Measurements from ENCODE around the gene CROCC.
"Not testable (repeated sequence)": the region's sequence is repeated elsewhere in the genome, so short reads cannot be mapped to it uniquely, and the experiment has no call there.

CROCC gene

GRCh38 chr1:16896316-16897055 is 25.2 kb upstream of the CROCC start:
- not testable (repeated sequence) for DNase-seq (ENCODE audit: insufficient read length, low spot score)
- peak; percentile 63 for FAIRE-seq

DNA sequence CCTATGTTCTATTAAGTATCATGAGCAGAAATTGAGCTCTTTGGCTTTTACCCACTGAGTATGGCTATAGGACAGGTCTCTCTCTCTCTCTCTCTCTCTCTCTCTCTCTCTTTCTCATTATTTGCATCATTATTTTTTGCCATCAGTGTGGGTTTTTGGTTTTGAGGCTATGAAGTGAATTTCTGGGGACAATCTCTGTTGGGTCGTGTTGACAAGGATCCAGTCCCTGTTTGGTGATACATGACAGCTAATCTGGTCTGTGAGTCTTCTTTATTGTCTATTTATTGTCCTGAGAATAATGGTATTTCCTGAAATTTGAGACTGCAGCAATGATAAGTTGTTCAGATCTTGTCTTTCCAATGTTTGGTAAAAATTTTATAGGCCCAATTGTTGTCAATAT is 24.1 kb upstream of the CROCC start:
- not testable (repeated sequence) for FAIRE-seq; DNase-seq (ENCODE audit: insufficient read length, low spot score)

GRCh38 chr1:16898298-16898697 is 23.4 kb upstream of the CROCC start:
- not testable (repeated sequence) for DNase-seq (ENCODE audit: insufficient read length, low spot score); FAIRE-seq

- not testable (repeated sequence) for DNase-seq (ENCODE audit: insufficient read length, low spot score); FAIRE-seq
Observed at GRCh38 chr1:16899020-16899419, 22.7 kb upstream of the CROCC start.

DNA sequence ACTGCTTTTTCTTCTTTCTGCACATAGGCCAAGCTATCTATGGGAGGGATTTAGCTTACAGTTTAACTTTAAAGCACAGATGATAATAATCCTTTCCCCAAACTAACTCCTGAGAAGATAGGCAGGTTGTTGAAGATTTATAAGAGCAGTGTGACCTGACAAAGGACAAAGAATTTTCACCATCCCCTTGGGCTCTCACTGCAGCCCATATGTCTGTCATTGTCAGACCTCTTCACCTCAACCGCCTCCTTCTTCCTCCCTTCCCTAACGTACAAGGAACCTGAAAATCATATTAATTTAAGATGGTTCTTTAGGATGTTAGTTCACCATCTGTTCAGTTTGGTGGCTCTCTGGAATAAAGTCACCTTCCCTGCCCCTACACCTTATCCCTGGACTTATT is 21.0 kb upstream of the CROCC start:
- FAIRE-seq (no peak), DNase-seq (ENCODE audit: insufficient read length, low spot score) (no peak)

DNA sequence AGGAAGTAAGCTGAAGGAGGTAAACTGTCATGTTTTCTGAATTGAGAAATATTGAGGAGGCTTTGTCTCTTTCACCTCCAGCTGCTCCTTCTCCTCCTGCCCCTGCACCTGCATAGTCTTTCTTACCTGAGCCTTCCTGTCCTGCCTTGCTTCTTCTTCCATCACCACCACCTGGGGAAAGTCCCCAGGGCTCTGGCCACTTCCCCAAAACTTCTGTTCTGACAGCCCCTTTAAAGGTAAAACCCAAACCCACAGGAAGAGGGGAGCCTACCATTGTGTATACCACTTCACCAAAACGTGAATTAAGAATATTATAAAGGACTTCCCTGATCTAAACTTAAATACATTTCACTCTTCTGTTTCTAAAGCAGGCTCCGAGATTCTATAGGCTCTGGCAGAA is 20.4 kb upstream of the CROCC start:
- FAIRE-seq; DNase-seq (ENCODE audit: insufficient read length, low spot score): not testable (repeated sequence)

DNA sequence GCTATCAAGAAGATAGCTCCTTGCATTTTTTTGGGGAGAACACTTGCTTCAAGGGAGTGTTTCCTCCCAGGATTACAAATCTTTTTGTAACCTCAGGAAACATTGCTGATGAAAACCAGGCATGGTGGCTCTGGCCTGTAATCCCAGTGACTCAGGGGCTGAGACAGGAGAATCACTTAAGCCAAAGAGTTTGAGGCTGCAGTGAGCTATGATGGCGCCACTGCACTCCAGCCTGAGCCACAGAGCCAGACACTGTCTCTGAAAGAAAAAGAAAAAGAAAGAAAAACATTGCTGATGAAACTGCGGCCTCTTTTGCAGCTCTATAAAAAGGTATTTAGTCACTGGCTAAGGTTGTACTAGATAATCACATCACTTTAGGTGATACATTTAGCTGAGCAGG is 18.7 kb upstream of the CROCC start:
- no peak for DNase-seq (ENCODE audit: insufficient read length, low spot score)
- no peak for FAIRE-seq

- FAIRE-seq: peak; percentile 39
- no peak for DNase-seq (ENCODE audit: insufficient read length, low spot score)
Observed at GRCh38 chr1:16903458-16903796, 18.3 kb upstream of the CROCC start.

DNA sequence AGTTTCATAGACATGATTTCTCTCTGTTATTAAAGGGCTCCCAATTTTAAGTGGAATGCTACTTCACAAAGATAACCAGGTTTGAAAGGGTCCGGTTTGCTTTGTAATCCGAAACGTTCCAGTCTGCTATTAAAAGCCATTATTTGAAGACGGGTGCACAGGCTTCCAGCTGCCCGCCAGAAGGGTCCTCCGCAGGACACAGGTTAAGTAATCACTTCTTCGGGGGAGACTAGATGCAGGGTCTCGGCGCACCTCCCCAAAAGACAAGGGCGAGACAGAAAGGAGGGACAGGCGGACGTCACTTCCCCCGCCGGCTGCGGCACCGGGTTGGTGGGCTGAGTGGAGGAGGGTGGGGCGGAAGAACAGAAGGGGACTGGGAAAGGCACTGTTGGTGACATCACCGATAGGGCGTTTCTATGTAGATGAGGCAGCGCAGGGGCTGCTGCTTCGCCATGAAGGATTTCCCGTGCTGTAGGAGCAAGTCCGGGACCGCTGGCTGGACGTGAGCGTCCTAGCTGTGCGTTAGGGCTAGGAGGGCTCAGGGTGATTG is 17.1 kb upstream of the CROCC start:
- peak; percentile 100 for FAIRE-seq

DNA sequence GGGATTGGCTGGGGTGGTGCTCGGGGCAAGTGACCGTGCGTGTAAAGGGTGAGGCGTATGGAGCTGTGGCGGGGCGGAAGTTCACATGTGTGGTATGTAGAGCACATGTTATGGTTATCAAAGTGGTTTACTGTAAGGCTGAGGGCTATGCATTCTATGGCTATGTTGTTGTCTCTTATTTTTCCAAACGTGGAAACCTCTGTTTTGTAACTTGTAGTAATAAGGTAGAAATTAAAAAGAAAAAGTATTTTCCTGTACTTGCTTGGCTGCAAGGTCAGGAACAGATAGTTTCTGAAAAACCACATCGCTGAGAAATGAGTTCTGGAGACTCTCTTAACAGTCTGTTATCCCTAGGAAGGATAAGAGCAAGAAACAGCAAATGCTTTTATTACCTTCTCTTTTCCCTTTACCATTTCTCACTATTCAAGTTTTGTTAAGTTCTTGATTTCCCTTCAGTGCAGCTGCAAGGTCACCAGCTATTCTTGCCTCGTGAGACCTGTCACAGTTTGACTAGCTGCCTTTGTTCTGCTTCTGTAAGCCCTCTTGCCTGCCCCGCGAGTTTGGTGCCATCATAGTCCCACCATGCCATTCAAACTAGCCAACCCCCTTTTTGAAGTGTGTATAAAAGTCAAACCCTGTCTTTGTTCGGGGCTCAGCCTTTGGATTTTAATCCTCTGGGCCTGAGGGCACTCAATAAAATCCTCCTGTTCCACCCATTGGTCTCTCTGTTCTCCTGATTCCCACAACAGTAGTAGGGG is 16.4 kb upstream of the CROCC start:
- FAIRE-seq (no peak), DNase-seq (ENCODE audit: insufficient read length, low spot score) (peak; percentile 72)

More for the DNA sequence above, 17.1 kb upstream of the CROCC start:
- peak; percentile 88 for DNase-seq (ENCODE audit: insufficient read length, low spot score)

DNA sequence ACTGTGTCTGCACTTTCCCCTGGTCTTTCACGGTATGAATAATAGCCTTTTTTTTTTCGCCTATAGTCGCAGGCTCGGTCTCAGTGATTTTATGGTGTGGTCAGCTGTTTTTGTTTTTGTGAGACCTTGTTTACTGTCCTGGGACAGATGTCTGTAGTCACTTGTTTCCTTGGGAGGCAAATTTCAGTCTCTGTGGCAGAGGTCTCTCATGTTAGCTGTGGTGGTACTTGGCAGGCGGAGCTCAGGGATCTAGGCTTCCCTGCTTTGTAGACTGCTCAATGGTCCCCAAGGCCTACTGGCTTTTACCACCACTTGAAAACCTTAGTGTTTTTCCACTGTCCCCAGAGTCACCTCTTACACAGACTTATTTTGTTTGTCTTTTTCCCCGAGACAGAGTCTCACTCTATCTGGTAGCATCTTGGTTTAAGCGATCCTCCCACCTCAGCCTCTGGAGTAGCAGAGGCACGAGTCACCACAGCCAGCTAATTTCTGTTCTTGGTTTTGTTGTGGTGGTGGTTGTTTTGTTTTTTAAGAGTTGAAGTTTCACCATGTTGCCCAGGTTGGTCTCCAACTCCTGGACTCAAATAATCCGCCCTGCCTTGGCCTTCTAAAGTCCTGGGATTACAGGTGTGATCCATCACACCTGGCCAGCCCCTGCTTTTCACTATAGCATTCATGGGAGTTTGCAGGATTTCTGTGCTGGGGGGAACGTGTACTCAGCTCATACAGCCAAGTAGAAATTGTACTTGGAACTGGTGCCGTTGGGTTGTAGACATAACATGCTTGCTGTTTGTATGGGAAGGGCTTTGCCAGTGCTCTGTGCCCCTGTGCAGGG is 15.6 kb upstream of the CROCC start:
- no peak for FAIRE-seq
- DNase-seq (ENCODE audit: insufficient read length, low spot score): no peak

DNA sequence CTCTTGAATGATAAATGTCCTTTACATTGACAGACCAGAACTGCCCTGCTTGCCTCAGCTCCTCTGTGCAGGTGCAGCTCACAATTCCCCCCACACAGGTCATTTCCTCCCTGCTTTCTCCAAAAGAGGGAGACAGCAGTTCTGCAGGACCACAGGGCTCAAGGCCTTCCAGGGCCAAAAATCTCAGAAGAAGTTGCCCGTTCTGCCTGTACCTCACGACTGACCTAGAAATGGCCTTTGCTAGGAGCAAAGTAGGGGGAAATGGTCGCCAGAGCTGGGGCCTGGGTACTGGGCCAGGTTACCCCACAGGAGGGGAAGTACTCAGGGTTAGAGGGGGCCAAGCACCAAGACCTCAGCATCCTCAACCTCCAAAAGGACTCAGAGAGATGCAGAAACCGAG is 14.9 kb upstream of the CROCC start:
- DNase-seq (ENCODE audit: insufficient read length, low spot score) (no peak), FAIRE-seq (no peak)

DNA sequence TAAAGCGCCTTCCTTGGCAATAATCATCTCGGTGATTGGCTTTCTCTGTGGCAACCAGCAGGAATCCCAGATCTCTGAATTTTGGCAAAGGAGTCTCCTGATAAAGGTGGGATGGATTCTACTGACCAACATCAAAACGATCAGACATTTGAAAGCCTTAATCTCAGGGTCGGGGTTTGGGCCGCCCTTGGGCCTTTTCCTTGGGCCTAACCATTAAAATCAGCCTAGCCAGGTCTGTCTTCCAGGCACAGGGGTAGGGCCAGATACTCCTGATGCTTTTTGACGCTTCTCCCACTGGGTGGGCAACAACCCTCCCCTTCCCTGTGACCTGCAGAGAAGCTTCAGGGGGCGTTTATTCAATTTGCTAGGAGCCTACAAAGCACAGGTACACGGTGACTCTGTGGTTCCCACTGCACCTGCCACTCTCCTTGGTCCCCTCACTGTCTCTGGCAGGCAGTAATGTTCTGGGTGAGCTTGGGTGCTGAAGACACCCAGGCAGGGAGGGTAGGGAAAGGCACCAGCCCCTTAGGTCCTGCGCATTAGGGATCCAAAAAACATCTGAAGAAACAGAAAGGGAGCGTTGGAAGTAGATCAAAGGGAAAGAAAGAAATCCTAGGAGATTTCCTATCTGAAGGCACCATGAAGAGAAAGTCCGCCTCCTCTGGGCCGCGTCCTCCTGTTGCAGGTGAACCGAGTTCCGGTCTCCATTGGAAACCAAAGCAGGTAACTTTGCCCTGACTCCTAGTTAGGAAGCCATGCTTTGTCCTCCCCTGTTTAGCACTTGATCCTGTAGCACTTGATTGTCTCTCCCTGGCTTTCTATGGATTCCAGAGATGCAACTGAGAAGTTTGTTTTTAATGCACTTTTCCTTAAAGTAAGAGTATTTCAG is 13.6 kb upstream of the CROCC start:
- FAIRE-seq (no peak), DNase-seq (ENCODE audit: insufficient read length, low spot score) (no peak)

- not testable (repeated sequence) for DNase-seq (ENCODE audit: insufficient read length, low spot score)
- FAIRE-seq: peak; percentile 79
Observed at GRCh38 chr1:16911851-16912721, 9.6 kb upstream of the CROCC start.

GRCh38 chr1:16912742-16913141 is 9.0 kb upstream of the CROCC start:
- FAIRE-seq: peak; percentile 44
- not testable (repeated sequence) for DNase-seq (ENCODE audit: insufficient read length, low spot score)

- DNase-seq (ENCODE audit: insufficient read length, low spot score): no peak
- FAIRE-seq: peak; percentile 21
Observed at GRCh38 chr1:16913181-16913832, 8.4 kb upstream of the CROCC start.

DNA sequence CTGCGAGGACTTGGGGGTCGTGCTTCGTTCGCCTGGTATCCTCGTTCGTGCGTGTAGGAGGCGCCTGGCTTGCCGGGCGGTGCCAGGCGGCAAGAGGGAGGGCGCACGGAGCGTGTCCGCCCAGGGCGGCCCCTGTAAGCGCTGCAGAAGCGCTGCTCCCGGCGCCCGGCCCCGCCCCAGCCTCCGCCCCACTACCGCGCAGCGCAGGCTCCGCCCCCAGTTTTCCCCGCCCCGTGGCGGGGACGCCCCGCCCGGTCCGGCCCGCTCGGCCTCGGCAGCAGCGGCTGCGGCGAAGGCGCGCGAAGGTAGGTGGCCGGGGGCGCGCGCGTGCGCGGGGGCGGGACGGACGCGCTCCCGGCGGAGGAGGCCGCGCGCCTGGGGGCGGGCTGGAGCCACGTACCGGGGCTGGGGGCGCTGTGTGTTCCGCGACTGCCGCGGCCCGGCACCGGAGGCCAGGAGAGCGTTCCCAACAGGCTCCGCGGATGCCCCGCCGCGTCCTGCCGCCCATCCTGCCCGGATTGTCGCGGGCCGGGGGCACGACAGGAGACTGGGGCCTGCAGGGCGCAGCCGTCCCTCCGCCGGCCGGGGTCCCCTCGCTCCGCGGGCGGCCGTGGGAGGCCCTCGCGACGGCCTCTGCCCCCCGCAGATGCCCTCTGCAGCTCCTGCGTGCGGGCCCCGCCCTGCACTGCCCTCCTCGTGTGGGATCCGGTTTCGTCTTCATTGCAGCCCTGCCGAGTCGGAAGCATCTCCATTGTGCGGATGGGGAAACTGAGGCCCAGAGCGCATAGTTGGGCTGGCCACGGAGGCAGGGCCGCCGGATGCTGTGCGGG is 7.7 kb upstream of the CROCC start:
- FAIRE-seq: peak; percentile 93
- peak; percentile 100 for DNase-seq (ENCODE audit: insufficient read length, low spot score)

Data from GM19239 (cell line).